NCI-H446 treated with DMSO at 0.1 percent for 48 hours (cell line): ENCODE measurements around the gene GINS2.
A peak's percentile ranks its signal among the peaks of the same experiment; 100 is the strongest.

Experiments
- DNase-seq: peaks from one replicate; lab custom pipeline; 2025; lab: John Stamatoyannopoulos, UW

Gene GINS2

GRCh38 chr16:85689950-85690320 is 1.2 kb upstream of the GINS2 start:
- DNase-seq = no peak

- no peak for DNase-seq
These were observed 663 bp upstream of the GINS2 start for GRCh38 chr16:85689285-85689949.

- no peak for DNase-seq
These were observed 893 bp downstream of the GINS2 start for GRCh38 chr16:85687651-85688471.

- DNase-seq = no peak
These were observed 1.7 kb downstream of the GINS2 start for GRCh38 chr16:85686912-85687591.

- DNase-seq = no peak
These were observed 3.5 kb downstream of the GINS2 start for GRCh38 chr16:85685251-85685650.

GRCh38 chr16:85683363-85683762 is 5.4 kb downstream of the GINS2 start:
- no peak for DNase-seq

- no peak for DNase-seq
These were observed 6.2 kb downstream of the GINS2 start for GRCh38 chr16:85682516-85682915.

- DNase-seq = no peak
These were observed 7.5 kb downstream of the GINS2 start for GRCh38 chr16:85681255-85681654.

GRCh38 chr16:85680352-85680944 is 8.3 kb downstream of the GINS2 start:
- DNase-seq = no peak

GRCh38 chr16:85679870-85680269 is 8.9 kb downstream of the GINS2 start:
- no peak for DNase-seq

- no peak for DNase-seq
These were observed 9.9 kb downstream of the GINS2 start for GRCh38 chr16:85678821-85679220.

- DNase-seq = no peak
These were observed 10.7 kb downstream of the GINS2 start for GRCh38 chr16:85678016-85678415.

- no peak for DNase-seq
These were observed 11.3 kb downstream of the GINS2 start for GRCh38 chr16:85677383-85677967.

- no peak for DNase-seq
These were observed 12.3 kb downstream of the GINS2 start for GRCh38 chr16:85676466-85676865.

- no peak for DNase-seq
These were observed 13.4 kb downstream of the GINS2 start for GRCh38 chr16:85675251-85675874.

GRCh38 chr16:85674828-85675227 is 13.9 kb downstream of the GINS2 start:
- DNase-seq = no peak

- DNase-seq = no peak
These were observed 14.4 kb downstream of the GINS2 start for GRCh38 chr16:85674418-85674755.

- DNase-seq = peak; percentile 36
These were observed 15.0 kb downstream of the GINS2 start for GRCh38 chr16:85673529-85674417.

GRCh38 chr16:85670840-85671239 is 17.9 kb downstream of the GINS2 start:
- DNase-seq = no peak

GRCh38 chr16:85668676-85669424 is 19.9 kb downstream of the GINS2 start:
- no peak for DNase-seq
